CD14-positive monocyte (primary cell): ENCODE data around the gene SIK3. TPM values are rescaled to one million over a fixed set of nuclear protein-coding genes. Genes with fewer than 3 reads are reported as not detected.
A peak's percentile ranks its signal among the peaks of the same experiment; 100 is the strongest.

Experiments
- DNase-seq, 3 donors: peaks; one replicate each; pipeline ENCODE4 v3.0.0-alpha.2; 2011 to 2022
- H2AFZ ChIP-seq: 2 replicates; pipeline ENCODE4 v1.6.0; 2012; ENCODE audit warnings: mild to moderate bottlenecking, low read depth, low read length, inconsistent platforms; ENCODE audit not compliant: insufficient read depth, poor library complexity, severe bottlenecking
- H3K27ac ChIP-seq, 2 donors: 1 replicate in 1 of 2; 2 replicates in 1 of 2; pipeline ENCODE4 v1.5.1; 2012 to 2013; ENCODE audit warnings: low read length in 2 of 2, control low read depth in 1 of 2, inconsistent platforms in 1 of 2, low read depth in 1 of 2, mild to moderate bottlenecking in 1 of 2
- H3K27me3 ChIP-seq, 2 donors: one replicate each; pipeline versions ENCODE4 v1.6.0 to v1.6.1; 2011 to 2013; ENCODE audit warnings: low read length in 2 of 2; ENCODE audit not compliant: control insufficient read depth in 2 of 2, insufficient read depth in 2 of 2
- H3K36me3 ChIP-seq, 2 donors: replicated peaks in 1 of 2; 1 replicate in 1 of 2; 2 replicates in 1 of 2; pipeline versions ENCODE4 v1.5.1 to v1.6.1; 2012 to 2013; ENCODE audit warnings: low read length in 2 of 2, control low read depth in 1 of 2, inconsistent platforms in 1 of 2, mild to moderate bottlenecking in 1 of 2; ENCODE audit not compliant: insufficient read depth in 2 of 2, control insufficient read depth in 1 of 2
- H3K4me1 ChIP-seq, 2 donors: 1 replicate in 1 of 2; 2 replicates in 1 of 2; pipeline versions ENCODE4 v1.5.1 to v1.6.1; 2012 to 2013; ENCODE audit warnings: low read length in 2 of 2, control low read depth in 1 of 2, inconsistent platforms in 1 of 2, mild to moderate bottlenecking in 1 of 2, moderate library complexity in 1 of 2; ENCODE audit not compliant: insufficient read depth in 2 of 2, control insufficient read depth in 1 of 2
- H3K4me2 ChIP-seq: replicated peaks from 2 replicates; pipeline ENCODE3; 2012; ENCODE audit warnings: low read length, moderate library complexity, mild to moderate bottlenecking; ENCODE audit not compliant: poor library complexity, severe bottlenecking; ENCODE audit errors: extremely low read depth
- H3K4me3 ChIP-seq, 3 experiments: fragments of 200-600 bp in 1 of 3; sonication (generic) in 1 of 3; replicated peaks in 1 of 3; 1 replicate in 2 of 3; 2 replicates in 1 of 3; pipeline ENCODE4 v1.5.1; 2011 to 2013; ENCODE audit warnings: low read length in 3 of 3, mild to moderate bottlenecking in 3 of 3, control low read depth in 2 of 3, low read depth in 2 of 3, inconsistent platforms in 1 of 3, moderate library complexity in 1 of 3
- H3K79me2 ChIP-seq: 2 replicates; pipeline ENCODE4 v1.6.0; 2012; ENCODE audit warnings: mild to moderate bottlenecking, control low read depth, inconsistent platforms, low read length, moderate library complexity; ENCODE audit not compliant: insufficient read depth
- H3K9ac ChIP-seq: 2 replicates; pipeline ENCODE4 v1.6.0; 2017; ENCODE audit warnings: low read length, mild to moderate bottlenecking; ENCODE audit not compliant: insufficient read depth, poor library complexity, severe bottlenecking
- H3K9me3 ChIP-seq, 2 donors: replicated peaks in 1 of 2; 1 replicate in 1 of 2; 2 replicates in 1 of 2; pipeline versions ENCODE4 v1.5.1 to v1.6.1; 2012 to 2013; ENCODE audit warnings: low read length in 2 of 2, control low read depth in 1 of 2; ENCODE audit not compliant: control insufficient read depth in 1 of 2, insufficient read depth in 1 of 2
- H4K20me1 ChIP-seq: 2 replicates; pipeline ENCODE4 v1.6.0; 2012; ENCODE audit warnings: mild to moderate bottlenecking, low read length, control low read depth, moderate library complexity; ENCODE audit not compliant: insufficient read depth
- H3K27ac Mint-ChIP-seq, 7 donors: one replicate each; pipeline ENCODE4 v1.8.0; 2020; ENCODE audit warnings: mild to moderate bottlenecking in 7 of 7, mixed read lengths in 7 of 7, moderate library complexity in 6 of 7, inconsistent platforms in 2 of 7
- H3K27me3 Mint-ChIP-seq, 3 donors: one replicate each; pipeline ENCODE4 v1.8.0; 2021 to 2022; ENCODE audit warnings: low read depth in 3 of 3, mild to moderate bottlenecking in 3 of 3, mixed read lengths in 3 of 3, moderate library complexity in 3 of 3, inconsistent platforms in 1 of 3
- H3K36me3 Mint-ChIP-seq, 2 donors: one replicate each; pipeline ENCODE4 v1.8.0; 2020; ENCODE audit warnings: mixed read lengths in 2 of 2, inconsistent platforms in 1 of 2, mild to moderate bottlenecking in 1 of 2
- H3K4me1 Mint-ChIP-seq: one replicate; pipeline ENCODE4 v1.8.0; 2020; ENCODE audit warnings: mild to moderate bottlenecking, mixed read lengths
- H3K4me3 Mint-ChIP-seq, 2 donors: one replicate each; pipeline ENCODE4 v1.8.0; 2020; ENCODE audit warnings: mild to moderate bottlenecking in 2 of 2, mixed read lengths in 2 of 2, moderate library complexity in 1 of 2
- H3K9me3 Mint-ChIP-seq, 7 donors: one replicate each; pipeline ENCODE4 v1.8.0; 2020 to 2022; ENCODE audit warnings: mixed read lengths in 7 of 7, mild to moderate bottlenecking in 6 of 7, moderate library complexity in 6 of 7, inconsistent platforms in 2 of 7
- CTCF ChIP-seq: fragments of 200-600 bp; IDR thresholded peaks from one replicate; pipeline ENCODE4 v1.8.0; 2022; ENCODE audit warnings: antibody characterized with exemption, mild to moderate bottlenecking
- WGBS: methylation state at CpG from one replicate; pipeline ENCODE4 v1.1.5; 2013; ENCODE audit warnings: missing lambda C conversion rate; ENCODE audit not compliant: insufficient coverage; 5-methylcytosine and 5-hydroxymethylcytosine counted together
- intact Hi-C, 2 donors: fragments of 100-400 bp; cut with micrococcal nuclease; formaldehyde crosslinking; loops; one replicate each; pipeline versions ENCODE4 v1.15.0 to v1.15.1; 2023
- polyA plus RNA-seq, 3 donors: library from polyadenylated mRNA; depleted of rRNA in 1 of 3; unstranded in 2 of 3; stranded (reverse) in 1 of 3; fragments of 300-500 nt in 2 of 3; fragments of >200 nt in 1 of 3; fragmentation: Illumina TruSeq in 2 of 3; gene quantifications; 1 replicate in 2 of 3; 2 replicates in 1 of 3; pipeline ENCODE4 v1.2.3, GENCODE V29; 2012 to 2021

Gene SIK3
- polyA plus RNA-seq, 3 donors = 18.3 to 142 (median 20.0) TPM

DNA sequence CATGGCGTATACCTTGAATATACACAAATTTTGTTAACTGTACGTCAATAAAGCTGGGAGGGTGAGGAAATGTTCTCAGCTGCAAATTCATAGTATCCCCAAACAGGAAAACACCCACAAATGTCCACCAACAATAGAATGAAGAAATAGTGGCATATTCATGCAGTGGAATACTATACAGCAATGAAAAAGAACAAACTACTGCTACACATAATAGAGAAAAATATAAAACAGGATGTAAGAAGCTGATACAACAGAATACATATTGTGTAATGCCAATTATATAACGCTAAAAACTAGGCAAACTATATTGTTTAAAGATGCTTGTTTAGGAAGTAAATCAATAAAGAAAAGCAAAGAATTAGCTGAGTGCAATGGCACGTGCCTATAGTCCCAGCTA lies 81.5 kb downstream of the SIK3 start:
- H3K4me3 ChIP-seq = no peak overlapping the region
- peaks cover 0 to 7% of the 10 kb centered on the region in 2 donors for H3K4me1 ChIP-seq
- peaks cover 2 to 7% (median 2%) of the 10 kb centered on the region in 7 donors for H3K9me3 Mint-ChIP-seq
- 100% methylated on average over 1 of the region's 4 CpGs for WGBS
- H3K4me1 Mint-ChIP-seq = peaks cover 27% of the 10 kb centered on the region
- no peak overlapping the region for H3K27ac Mint-ChIP-seq
- no peak overlapping the region for H3K27ac ChIP-seq
- no peak overlapping the region for H3K9ac ChIP-seq
- H3K36me3 ChIP-seq = peaks cover 0 to 7% of the 10 kb centered on the region in 2 donors
- intact Hi-C loops = no loop called here
- H3K9me3 ChIP-seq = peaks cover 0 to 3% of the 10 kb centered on the region in 2 donors
- no peaks in the 10 kb centered on the region for H3K27me3 Mint-ChIP-seq
- TF ChIP-seq CTCF = no peak
- H3K36me3 Mint-ChIP-seq = peaks cover 6 to 10% of the 10 kb centered on the region in 2 donors
- DNase-seq = no peak
- H3K27me3 ChIP-seq = no peaks in the 10 kb centered on the region
- H4K20me1 ChIP-seq = peaks cover 95% of the 10 kb centered on the region
- no peak overlapping the region for H3K4me3 Mint-ChIP-seq
- peaks cover 96% of the 10 kb centered on the region for H3K79me2 ChIP-seq
- no peak overlapping the region for H3K4me2 ChIP-seq
- H2AFZ ChIP-seq = no peak overlapping the region

DNA sequence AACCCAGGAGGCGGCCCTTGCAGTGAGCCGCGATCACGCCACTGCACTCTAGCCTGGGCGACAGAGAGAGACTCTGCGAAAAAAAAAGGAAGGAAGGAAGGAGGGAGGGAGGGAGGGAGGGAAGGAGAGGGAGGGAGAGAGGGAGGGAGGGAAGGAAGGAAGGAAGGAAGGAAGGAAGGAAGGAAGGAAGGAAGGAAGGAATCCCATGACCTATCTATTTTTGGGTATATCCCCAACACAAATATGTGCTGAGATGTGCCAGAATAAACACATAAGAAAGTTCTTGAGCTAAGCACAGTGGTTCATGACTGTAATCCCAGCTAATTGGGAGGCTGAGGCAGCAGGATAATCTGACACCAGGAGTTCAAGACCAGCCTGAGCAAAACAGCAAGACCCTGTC lies 82.0 kb downstream of the SIK3 start:
- DNase-seq = no peak
- Mint-ChIP-seq H3K36me3 (peaks cover 6 to 10% of the 10 kb centered on the region in 2 donors), H3K4me1 (peaks cover 29% of the 10 kb centered on the region), H3K4me3 (no peak overlapping the region), H3K27ac (peak overlapping the region in 3 of 7 donors; percentile 18 to 52 (median 46)), H3K27me3 (no peaks in the 10 kb centered on the region), H3K9me3 (peaks cover 2 to 7% (median 2%) of the 10 kb centered on the region in 7 donors)
- H3K4me3 ChIP-seq = no peak overlapping the region
- peaks cover 0 to 4% of the 10 kb centered on the region in 2 donors for H3K36me3 ChIP-seq
- peaks cover 92% of the 10 kb centered on the region for H4K20me1 ChIP-seq
- peaks cover 96% of the 10 kb centered on the region for H3K79me2 ChIP-seq
- H2AFZ ChIP-seq = no peak overlapping the region
- H3K27ac ChIP-seq = peak overlapping the region in 1 of 2 donors; percentile 31
- H3K9me3 ChIP-seq = peaks cover 0 to 3% of the 10 kb centered on the region in 2 donors
- H3K4me2 ChIP-seq = no peak overlapping the region
- WGBS = no CpG with 5 or more reads among the region's 6 CpGs
- H3K4me1 ChIP-seq = peaks cover 0 to 12% of the 10 kb centered on the region in 2 donors
- no peak for TF ChIP-seq CTCF
- no peaks in the 10 kb centered on the region for H3K27me3 ChIP-seq
- H3K9ac ChIP-seq = no peak overlapping the region
- intact Hi-C loops = no loop called here
